Heart left ventricle (tissue), 13 donors: ENCODE data around the gene GADD45B.
A peak's percentile ranks its signal among the peaks of the same experiment; 100 is the strongest.

Source experiments
- POLR2A ChIP-seq, 2 donors: fragments of 450-650 bp; IDR thresholded peaks; one replicate each; pipeline ENCODE4 v1.6.1; 2017; ENCODE audit warnings: antibody characterized with exemption in 2 of 2, mild to moderate bottlenecking in 2 of 2, moderate library complexity in 2 of 2
- TF ChIP-seq, protein P1 (sequence below), 12 donors: fragments of 200-600 bp; sonication (generic) in 4 of 12; IDR thresholded peaks; one replicate each; pipeline versions ENCODE4 v1.5.0 to v1.8.0; 2018 to 2022; ENCODE audit warnings: antibody characterized with exemption in 12 of 12, mild to moderate bottlenecking in 5 of 12
- donor health status: ischemic (EF 13 %, LVEDD 7.1; RV severe dilation, severe dysfunction).
- donor health status: DM: no; HTN: yes; CAD: no.
- donor health status: DM: no; HTN: no; CAD: no.
- donor health status: ischemic (EF 25% LVEDD 6.9; RV normal size, moderate dysfunction).
- donor health status: ischemic (EF 25% LVEDD 5.7; RV mildly dilated, moderate dysfunction).
- donor health status: ischemic (EF 35%, LVEDD 5.7; RV mildly dilated, moderate dysfunction).
- donor health status: nonischemic (EF 11% LVEDD 7.7; RV severe dilation, severe dysfunction).
- donor health status: DM: yes; HTN: yes; CAD: no.
- donor health status: PGD.
- donor health status: ischemic (EF 29% LVEDD 5.4; RV normal size, mild dysfunction).
- donor health status: nonischemic (EF 23%, LVEDD 6.1; RV moderate dilation, normal function).

DNA sequence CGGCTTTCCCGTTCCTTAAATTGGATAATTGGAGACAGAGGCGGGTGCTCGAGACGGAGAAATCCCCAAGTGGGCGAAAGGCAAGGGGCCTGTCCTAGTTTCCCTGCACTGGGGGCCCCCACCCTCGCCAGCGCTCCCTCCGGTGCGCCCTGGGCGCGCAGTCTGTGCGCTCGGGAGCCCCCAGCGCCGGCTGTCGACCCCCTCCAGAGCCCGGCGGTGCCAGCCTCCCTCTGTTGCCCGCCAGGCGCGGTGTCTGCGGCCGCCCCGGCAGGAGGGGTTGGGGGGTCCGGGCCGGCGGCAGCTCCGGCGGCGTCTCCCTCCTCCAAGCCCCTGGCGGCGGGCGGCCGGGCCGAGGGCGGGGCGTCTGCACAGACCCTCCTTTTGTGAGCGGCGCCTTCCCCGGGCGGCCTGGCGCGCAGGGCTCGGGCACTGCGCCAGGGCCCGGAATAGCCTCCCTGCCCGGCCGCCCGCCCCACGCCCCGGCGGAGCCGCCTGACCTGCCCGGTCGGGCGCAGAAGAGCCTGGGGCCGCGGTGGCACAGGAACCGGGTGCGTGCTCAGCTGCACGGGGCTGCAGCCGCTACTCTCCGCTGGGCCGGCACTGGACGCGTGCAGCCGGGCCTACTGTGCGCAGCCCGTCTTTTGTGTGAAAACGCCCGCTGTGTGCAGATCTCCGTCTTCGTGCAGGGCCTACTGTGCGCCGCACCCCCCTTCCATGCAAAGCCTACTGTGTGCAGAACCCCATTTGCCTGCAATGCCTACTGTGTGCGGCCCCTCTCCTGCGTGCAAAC lies 13.2 kb downstream of the GADD45B start:
- TF ChIP-seq, protein P1, sequence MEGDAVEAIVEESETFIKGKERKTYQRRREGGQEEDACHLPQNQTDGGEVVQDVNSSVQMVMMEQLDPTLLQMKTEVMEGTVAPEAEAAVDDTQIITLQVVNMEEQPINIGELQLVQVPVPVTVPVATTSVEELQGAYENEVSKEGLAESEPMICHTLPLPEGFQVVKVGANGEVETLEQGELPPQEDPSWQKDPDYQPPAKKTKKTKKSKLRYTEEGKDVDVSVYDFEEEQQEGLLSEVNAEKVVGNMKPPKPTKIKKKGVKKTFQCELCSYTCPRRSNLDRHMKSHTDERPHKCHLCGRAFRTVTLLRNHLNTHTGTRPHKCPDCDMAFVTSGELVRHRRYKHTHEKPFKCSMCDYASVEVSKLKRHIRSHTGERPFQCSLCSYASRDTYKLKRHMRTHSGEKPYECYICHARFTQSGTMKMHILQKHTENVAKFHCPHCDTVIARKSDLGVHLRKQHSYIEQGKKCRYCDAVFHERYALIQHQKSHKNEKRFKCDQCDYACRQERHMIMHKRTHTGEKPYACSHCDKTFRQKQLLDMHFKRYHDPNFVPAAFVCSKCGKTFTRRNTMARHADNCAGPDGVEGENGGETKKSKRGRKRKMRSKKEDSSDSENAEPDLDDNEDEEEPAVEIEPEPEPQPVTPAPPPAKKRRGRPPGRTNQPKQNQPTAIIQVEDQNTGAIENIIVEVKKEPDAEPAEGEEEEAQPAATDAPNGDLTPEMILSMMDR (IDR thresholded peaks at IDR 0.05): peak in 4 of 12 donors; percentile 8 to 25 (median 17)
- TF ChIP-seq POLR2A (IDR thresholded peaks at IDR 0.05): peak in 1 of 2 donors; percentile 25
